Activated naive CD4-positive, alpha-beta T cell treated with anti-CD3 and anti-CD28 coated beads, Interleukin-2, amount 50 U/mL, for 72 hours (primary cell): ENCODE data around the gene OR2M5. TPM values are rescaled to one million over a fixed set of nuclear protein-coding genes. Genes with fewer than 3 reads are reported as not detected.

ENCODE experiments used
- ATAC-seq, 2 donors: fragments of 150-1000 bp; cut with Tn5 transposase; 2 replicates each; pipeline ENCODE4 v1.10.0; 2021; ENCODE audit warnings: mild to moderate bottlenecking in 2 of 2, moderate library complexity in 2 of 2
- DNase-seq, 2 donors: peaks; one replicate each; pipeline ENCODE4 v3.0.0; 2021 to 2022; ENCODE audit warnings: low spot score in 2 of 2
- H3K27ac Mint-ChIP-seq, 2 donors: one replicate each; pipeline ENCODE4 v1.8.0; 2022; ENCODE audit warnings: mild to moderate bottlenecking in 2 of 2, mixed read lengths in 2 of 2
- H3K36me3 Mint-ChIP-seq, 2 donors: one replicate each; pipeline ENCODE4 v1.8.0; 2022; ENCODE audit warnings: mixed read lengths in 2 of 2
- H3K9me3 Mint-ChIP-seq, 2 donors: one replicate each; pipeline ENCODE4 v1.8.0; 2022; ENCODE audit warnings: mixed read lengths in 2 of 2
- total RNA-seq, 2 donors: library from RNA; stranded (reverse); gene quantifications; one replicate each; pipeline ENCODE4 v1.2.3, GENCODE V29; 2022

OR2M5 gene, protein sequence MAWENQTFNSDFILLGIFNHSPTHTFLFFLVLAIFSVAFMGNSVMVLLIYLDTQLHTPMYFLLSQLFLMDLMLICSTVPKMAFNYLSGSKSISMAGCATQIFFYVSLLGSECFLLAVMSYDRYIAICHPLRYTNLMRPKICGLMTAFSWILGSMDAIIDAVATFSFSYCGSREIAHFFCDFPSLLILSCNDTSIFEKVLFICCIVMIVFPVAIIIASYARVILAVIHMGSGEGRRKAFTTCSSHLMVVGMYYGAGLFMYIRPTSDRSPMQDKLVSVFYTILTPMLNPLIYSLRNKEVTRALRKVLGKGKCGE
- total RNA-seq, result not detected

DNA sequence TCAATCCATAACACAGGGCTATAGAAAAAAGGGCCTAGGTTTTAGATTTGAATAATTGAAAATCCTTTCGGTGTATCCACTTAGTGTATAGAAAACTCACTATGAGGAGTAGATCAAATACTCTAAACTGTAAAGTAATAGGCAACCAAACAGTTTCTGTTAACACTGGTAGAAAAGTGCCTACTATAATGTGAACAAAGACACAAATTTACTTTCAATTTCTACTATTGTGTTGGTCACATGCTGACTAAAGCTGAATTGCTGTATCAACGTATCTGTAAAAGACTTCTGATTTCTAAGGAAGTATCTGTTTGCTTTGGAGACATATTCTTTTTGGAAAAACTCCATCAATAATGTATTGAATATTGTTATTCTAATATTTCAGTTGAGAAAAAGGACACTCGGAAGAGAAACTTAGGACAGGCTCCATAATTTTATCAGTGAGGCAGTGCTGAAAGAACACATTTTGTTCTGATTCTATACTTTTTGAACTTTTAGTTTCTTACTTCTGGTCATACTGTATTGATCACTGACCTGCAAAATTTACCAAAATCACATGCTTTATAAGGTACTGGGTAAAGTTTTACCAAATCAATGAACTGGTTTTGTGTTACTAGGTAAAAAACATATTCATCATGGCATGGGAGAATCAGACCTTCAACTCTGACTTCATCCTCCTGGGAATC is at the start of gene OR2M5:
TSS of gene OR2M5 (plus strand) at position 636 of the 686 bp plus-strand sequence. CDS start at position 636, 0 bp downstream.
- H3K36me3 Mint-ChIP-seq, result peaks cover 0 to 9% of the 10 kb centered on the region in 2 donors
- H3K27ac Mint-ChIP-seq, result no peak within 1 kb of the TSS
- H3K9me3 Mint-ChIP-seq, result peaks cover 12 to 28% of the 10 kb centered on the region in 2 donors
- DNase-seq (no peak), ATAC-seq (no peak)

DNA sequence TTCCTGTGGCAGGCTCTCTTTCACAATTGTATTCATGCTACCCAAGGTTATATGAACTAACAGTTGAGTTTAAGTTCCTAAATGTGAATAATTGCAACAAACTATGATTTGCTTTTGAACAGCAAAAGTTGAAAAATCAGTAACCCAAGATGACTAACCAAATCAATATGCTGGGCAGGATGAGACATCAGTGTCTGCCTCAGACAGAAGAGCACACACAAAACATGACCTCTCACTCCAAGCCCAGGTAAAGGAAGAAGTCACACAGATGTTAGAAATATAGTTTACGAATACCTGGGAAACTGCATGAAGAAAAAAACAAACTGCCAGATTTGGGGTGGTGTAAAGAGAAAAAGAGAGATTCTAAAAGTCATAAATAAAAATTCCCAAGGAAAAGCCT is 46.4 kb upstream of the OR2M5 start:
- ATAC-seq (no peak), DNase-seq (no peak)
- Mint-ChIP-seq H3K36me3 (no peaks in the 10 kb centered on the region), H3K27ac (no peak overlapping the region), H3K9me3 (peaks cover 7 to 13% of the 10 kb centered on the region in 2 donors)

- no peaks in the 10 kb centered on the region for H3K36me3 Mint-ChIP-seq
- DNase-seq, result no peak
- no peak for ATAC-seq
- peaks cover 9 to 11% of the 10 kb centered on the region in 2 donors for H3K9me3 Mint-ChIP-seq
- H3K27ac Mint-ChIP-seq, result no peak overlapping the region
Observed at GRCh38 chr1:248102847-248103246, 42.1 kb upstream of the OR2M5 start.

GRCh38 chr1:248111157-248111556 is 33.8 kb upstream of the OR2M5 start:
- ATAC-seq (no peak), DNase-seq (no peak)
- peaks cover 38 to 39% of the 10 kb centered on the region in 2 donors for H3K9me3 Mint-ChIP-seq
- peaks cover 16 to 23% of the 10 kb centered on the region in 2 donors for H3K36me3 Mint-ChIP-seq
- H3K27ac Mint-ChIP-seq, result no peak overlapping the region

- H3K36me3 Mint-ChIP-seq, result peaks cover 16% of the 10 kb centered on the region in 2 donors
- DNase-seq, result no peak
- no peak for ATAC-seq
- peaks cover 24 to 27% of the 10 kb centered on the region in 2 donors for H3K9me3 Mint-ChIP-seq
- H3K27ac Mint-ChIP-seq, result no peak overlapping the region
Observed at GRCh38 chr1:248114890-248115289, 30.1 kb upstream of the OR2M5 start.

- Mint-ChIP-seq H3K9me3 (peaks cover 15 to 30% of the 10 kb centered on the region in 2 donors), H3K27ac (no peak overlapping the region), H3K36me3 (peaks cover 0 to 26% of the 10 kb centered on the region in 2 donors)
- no peak for ATAC-seq
- DNase-seq, result no peak
Observed at GRCh38 chr1:248127653-248128052, 17.3 kb upstream of the OR2M5 start.

DNA sequence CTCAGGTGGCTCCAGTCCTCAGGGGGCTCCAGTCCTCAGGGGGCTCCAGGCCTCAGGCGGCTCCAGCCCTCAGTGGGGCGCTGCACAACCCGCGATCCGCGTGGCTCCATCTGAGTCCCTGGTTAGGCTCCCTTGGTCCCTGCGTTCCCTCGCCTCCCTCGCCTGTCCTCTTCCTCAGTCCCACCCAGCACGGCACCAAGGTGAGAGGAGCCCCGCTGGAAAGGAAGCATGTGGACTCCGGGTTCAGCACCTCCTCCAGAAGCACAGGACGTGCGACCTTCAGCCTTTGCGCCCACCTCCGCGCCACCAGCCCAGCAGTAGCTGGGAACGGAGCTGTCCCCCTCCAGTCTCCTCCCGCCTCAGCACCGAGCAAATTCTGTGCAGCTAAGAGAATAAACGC is 8.1 kb upstream of the OR2M5 start:
- no peak overlapping the region for H3K27ac Mint-ChIP-seq
- ATAC-seq (no peak), DNase-seq (no peak)
- H3K9me3 Mint-ChIP-seq, result peaks cover 9 to 17% of the 10 kb centered on the region in 2 donors
- H3K36me3 Mint-ChIP-seq, result no peaks in the 10 kb centered on the region

DNA sequence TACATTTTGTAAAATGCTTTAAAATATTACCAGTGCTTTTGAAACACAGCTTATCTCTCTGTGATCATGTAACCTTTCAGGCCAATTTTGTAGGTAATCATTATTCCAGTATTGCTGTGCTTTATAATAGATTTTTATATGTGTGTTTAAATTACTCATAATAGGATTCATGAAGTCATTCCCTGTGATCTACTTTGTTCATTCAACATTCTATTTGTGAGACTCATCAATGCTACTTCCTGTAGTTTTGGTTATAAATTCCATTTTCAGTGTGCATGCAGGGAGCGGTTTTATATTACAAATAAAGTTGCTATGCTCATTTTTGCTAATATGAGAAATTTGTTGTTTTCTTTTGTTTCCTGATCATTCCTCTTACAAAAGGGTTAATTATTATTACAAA is 4.1 kb upstream of the OR2M5 start:
- Mint-ChIP-seq H3K9me3 (peaks cover 0 to 21% of the 10 kb centered on the region in 2 donors), H3K36me3 (no peaks in the 10 kb centered on the region), H3K27ac (no peak overlapping the region)
- no peak for DNase-seq
- no peak for ATAC-seq

DNA sequence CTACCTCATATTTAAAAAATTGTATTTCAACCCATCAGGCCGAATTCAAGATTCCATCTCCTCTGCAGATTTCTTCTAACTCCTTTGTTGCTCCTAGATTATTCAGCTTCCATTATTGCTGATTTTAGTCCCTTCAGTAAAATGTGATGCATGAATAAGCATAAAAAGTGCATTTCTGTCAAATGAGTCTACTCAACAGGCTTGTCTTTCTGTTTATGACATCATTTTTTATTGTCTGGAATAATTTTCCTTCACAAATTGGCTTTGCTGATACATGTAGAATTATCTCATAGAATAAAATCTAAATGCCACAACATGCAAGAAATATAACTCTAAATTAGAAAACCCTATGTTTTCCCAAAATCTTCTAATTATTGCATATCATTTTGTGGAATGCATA is 1.6 kb upstream of the OR2M5 start:
- DNase-seq, result no peak
- ATAC-seq, result no peak
- Mint-ChIP-seq H3K9me3 (peaks cover 12 to 21% of the 10 kb centered on the region in 2 donors), H3K27ac (no peak overlapping the region), H3K36me3 (peaks cover 0 to 9% of the 10 kb centered on the region in 2 donors)

DNA sequence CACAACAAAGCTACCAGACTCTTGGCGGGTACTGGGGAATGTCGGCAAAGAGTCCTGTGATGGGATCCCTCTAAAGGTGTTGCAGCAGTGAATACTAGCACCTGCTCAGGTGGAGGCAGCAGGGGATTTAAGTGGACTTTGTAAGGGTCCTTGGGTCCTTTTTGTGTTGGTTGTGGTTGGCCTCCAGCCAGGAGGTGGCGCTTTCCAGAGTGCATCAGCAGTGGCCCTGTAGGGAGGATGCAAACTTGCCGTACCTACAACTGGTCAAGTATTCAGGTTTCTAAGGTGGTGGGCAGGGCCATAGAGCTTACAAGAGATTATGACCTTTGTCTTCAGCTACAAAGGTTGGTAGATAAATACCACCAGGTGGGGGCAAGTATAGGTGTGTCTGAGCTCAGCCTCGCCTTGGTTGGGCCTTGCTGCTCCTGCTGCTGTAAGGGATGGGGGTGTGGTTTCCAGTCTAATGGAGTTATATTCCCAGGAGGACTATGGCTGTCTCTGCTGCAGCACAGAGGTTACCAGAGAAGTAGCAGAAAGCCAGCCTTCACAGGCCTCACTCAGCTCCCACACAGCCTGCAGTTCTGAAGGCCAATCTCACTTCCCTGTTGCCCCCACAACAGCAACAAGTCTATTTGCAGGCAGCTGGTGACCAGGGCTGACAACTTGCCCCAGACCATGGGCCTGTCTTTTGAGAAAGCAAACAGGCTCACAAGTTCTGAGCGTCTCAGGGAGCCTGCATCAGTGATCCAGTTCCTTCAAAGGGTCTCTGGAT is 7.3 kb downstream of the OR2M5 start:
- DNase-seq, result no peak
- H3K9me3 Mint-ChIP-seq, result peaks cover 5 to 7% of the 10 kb centered on the region in 2 donors
- no peak overlapping the region for H3K27ac Mint-ChIP-seq
- peaks cover 0 to 8% of the 10 kb centered on the region in 2 donors for H3K36me3 Mint-ChIP-seq
- no peak for ATAC-seq

GRCh38 chr1:248155927-248156326 is 11.0 kb downstream of the OR2M5 start:
- Mint-ChIP-seq H3K27ac (no peak overlapping the region), H3K9me3 (peaks cover 0 to 3% of the 10 kb centered on the region in 2 donors), H3K36me3 (no peaks in the 10 kb centered on the region)
- ATAC-seq (no peak), DNase-seq (no peak)

DNA sequence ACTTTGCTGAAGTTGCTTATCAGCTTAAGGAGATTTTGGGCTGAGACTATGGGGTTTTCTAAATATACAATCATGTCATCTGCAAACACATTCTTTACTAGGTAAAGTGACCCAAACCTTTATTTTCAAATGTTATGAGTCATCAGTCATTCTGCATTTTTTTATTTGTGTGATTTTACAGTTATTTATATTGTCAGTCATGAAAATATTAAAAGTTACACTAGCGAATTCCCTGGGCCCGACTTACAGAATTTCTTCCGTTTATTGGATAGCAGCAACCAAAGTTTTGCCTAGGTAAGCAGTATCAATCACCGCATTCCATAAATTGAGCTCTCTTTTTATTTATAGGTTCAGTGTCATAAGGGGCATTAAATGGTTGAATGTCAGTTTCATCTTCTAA is 13.8 kb downstream of the OR2M5 start:
- Mint-ChIP-seq H3K36me3 (no peaks in the 10 kb centered on the region), H3K9me3 (peaks cover 0 to 3% of the 10 kb centered on the region in 2 donors), H3K27ac (no peak overlapping the region)
- DNase-seq (no peak), ATAC-seq (no peak)

- H3K9me3 Mint-ChIP-seq, result peaks cover 0 to 4% of the 10 kb centered on the region in 2 donors
- ATAC-seq (no peak), DNase-seq (no peak)
- no peaks in the 10 kb centered on the region for H3K36me3 Mint-ChIP-seq
- H3K27ac Mint-ChIP-seq, result no peak overlapping the region
Observed at GRCh38 chr1:248164031-248164430, 19.1 kb downstream of the OR2M5 start.

- ATAC-seq (no peak), DNase-seq (no peak)
- Mint-ChIP-seq H3K9me3 (peaks cover 0 to 4% of the 10 kb centered on the region in 2 donors), H3K36me3 (no peaks in the 10 kb centered on the region), H3K27ac (no peak overlapping the region)
Observed at GRCh38 chr1:248165186-248165585, 20.2 kb downstream of the OR2M5 start.

- no peaks in the 10 kb centered on the region for H3K9me3 Mint-ChIP-seq
- ATAC-seq, result no peak
- DNase-seq, result no peak
- no peak within 1 kb of the TSS for H3K27ac Mint-ChIP-seq
- no peaks in the 10 kb centered on the region for H3K36me3 Mint-ChIP-seq
Observed at GRCh38 chr1:248174521-248174920, 29.6 kb downstream of the OR2M5 start, which contains the start of gene OR2M2. Gene OR2M2, plus strand, starts transcription at chr1:248174821. Its CDS starts 5,165 bp downstream, at chr1:248179986.

DNA sequence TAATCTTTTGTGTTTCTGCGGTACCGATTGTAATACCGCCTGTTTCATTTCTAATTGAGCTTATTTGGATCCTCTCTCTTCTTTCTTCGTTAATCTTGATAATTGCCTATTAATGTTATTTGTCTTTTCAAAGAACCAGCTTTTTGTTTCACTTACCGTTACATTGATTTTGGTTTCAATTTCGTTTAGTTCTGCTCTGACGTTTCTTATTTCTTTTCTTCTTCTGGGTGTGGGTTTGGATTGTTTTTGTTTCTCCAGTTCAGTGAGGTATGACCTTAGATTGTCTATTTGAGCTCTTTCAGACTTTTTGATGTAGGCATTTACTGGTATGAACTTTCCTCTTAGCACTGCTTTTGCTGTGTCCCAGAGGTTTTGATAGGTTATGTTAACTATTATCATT is 39.0 kb downstream of the OR2M5 start:
- Mint-ChIP-seq H3K27ac (no peak overlapping the region), H3K9me3 (peaks cover 4 to 8% of the 10 kb centered on the region in 2 donors), H3K36me3 (peaks cover 0 to 14% of the 10 kb centered on the region in 2 donors)
- DNase-seq, result no peak
- no peak for ATAC-seq

DNA sequence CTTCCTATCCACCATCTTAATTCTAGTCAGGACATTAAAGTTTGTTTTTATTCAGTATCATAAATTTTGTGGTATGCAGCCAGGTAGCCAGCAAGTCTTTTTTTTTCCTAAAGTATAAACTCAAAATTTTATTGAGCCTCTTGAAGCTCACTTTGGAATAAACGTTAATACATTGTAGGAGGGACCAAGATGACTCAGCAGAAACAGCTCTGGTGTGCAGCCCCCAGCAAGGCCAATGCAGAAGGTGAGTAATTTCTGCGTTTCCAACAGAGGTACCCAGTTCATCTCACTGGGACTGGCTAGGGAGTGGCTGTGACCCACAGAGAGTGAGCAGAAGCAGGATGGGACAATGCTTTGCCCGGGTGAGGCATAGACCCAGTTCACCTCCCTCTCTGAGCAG is 42.4 kb downstream of the OR2M5 start:
- no peak overlapping the region for H3K27ac Mint-ChIP-seq
- H3K36me3 Mint-ChIP-seq, result peaks cover 0 to 6% of the 10 kb centered on the region in 2 donors
- peaks cover 5 to 8% of the 10 kb centered on the region in 2 donors for H3K9me3 Mint-ChIP-seq
- DNase-seq, result no peak
- no peak for ATAC-seq
